SK-N-SH treated with all-trans-retinoic acid at 6 μM for 48 hours (cell line): ENCODE results near the gene SNX32.

Experiments
- ATAC-seq: fragments of 200-7000 bp; cut with Tn5 transposase; 3 replicates; pipeline ENCODE4 v1.9.1; 2020; ENCODE audit warnings: mild to moderate bottlenecking, moderate library complexity
- BACH2 ChIP-seq: fragments of 250-450 bp; sonication (Bioruptor Pico); IDR thresholded peaks from 2 replicates; pipeline ENCODE4 v1.9.0; 2021; ENCODE audit warnings: mild to moderate bottlenecking, borderline replicate concordance
- CREB5 ChIP-seq: fragments of 250-450 bp; sonication (Bioruptor Pico); IDR thresholded peaks from 2 replicates; pipeline ENCODE4 v1.5.1; 2020; ENCODE audit warnings: low read depth, mild to moderate bottlenecking, moderate library complexity
- CSRNP3 ChIP-seq: fragments of 250-450 bp; sonication (Bioruptor Pico); IDR thresholded peaks from 2 replicates; pipeline ENCODE4 v1.5.1; 2021; ENCODE audit warnings: mild to moderate bottlenecking, moderate library complexity
- ESRRG ChIP-seq: fragments of 250-450 bp; sonication (Bioruptor Pico); IDR thresholded peaks from 2 replicates; pipeline ENCODE4 v1.6.1; 2021; ENCODE audit warnings: mild to moderate bottlenecking
- GLIS3 ChIP-seq: fragments of 250-450 bp; sonication (Bioruptor Pico); IDR thresholded peaks from 2 replicates; pipeline ENCODE4 v1.5.0; 2020; ENCODE audit warnings: mild to moderate bottlenecking, moderate library complexity
- ISL1 ChIP-seq: fragments of 250-450 bp; sonication (Bioruptor Pico); IDR thresholded peaks from 2 replicates; pipeline ENCODE4 v2.1.2; 2022; ENCODE audit warnings: mild to moderate bottlenecking, moderate library complexity
- OSR1 ChIP-seq: fragments of 250-450 bp; sonication (Bioruptor Pico); IDR thresholded peaks from 2 replicates; pipeline ENCODE4 v1.8.0; 2022; ENCODE audit warnings: moderate library complexity, mild to moderate bottlenecking, inconsistent platforms
- PATZ1 ChIP-seq: fragments of 250-450 bp; sonication (Bioruptor Pico); IDR thresholded peaks from 2 replicates; pipeline ENCODE4 v1.8.0; 2020; ENCODE audit warnings: mild to moderate bottlenecking, moderate library complexity, borderline replicate concordance
- POU6F1 ChIP-seq: fragments of 250-450 bp; sonication (Bioruptor Pico); IDR thresholded peaks from 2 replicates; pipeline ENCODE4 v1.8.0; 2021; ENCODE audit warnings: low read depth, mild to moderate bottlenecking, moderate library complexity, borderline replicate concordance
- PPARA ChIP-seq: fragments of 250-450 bp; sonication (Bioruptor Pico); IDR thresholded peaks from 2 replicates; pipeline ENCODE4 v1.5.0; 2020; ENCODE audit warnings: mild to moderate bottlenecking, borderline replicate concordance
- TCF4 ChIP-seq: fragments of 250-450 bp; sonication (Bioruptor Pico); IDR thresholded peaks from 2 replicates; pipeline ENCODE4 v1.8.0; 2021; ENCODE audit warnings: mild to moderate bottlenecking, moderate library complexity, borderline replicate concordance
- TSHZ2 ChIP-seq: fragments of 250-450 bp; sonication (Bioruptor Pico); IDR thresholded peaks from 2 replicates; pipeline ENCODE4 v1.5.0; 2020; ENCODE audit warnings: mild to moderate bottlenecking, moderate library complexity
- ZC3H10 ChIP-seq: fragments of 250-450 bp; sonication (Bioruptor Pico); IDR thresholded peaks from 2 replicates; pipeline ENCODE4 v1.5.1; 2021; ENCODE audit warnings: mild to moderate bottlenecking, moderate library complexity
- ZFP3 ChIP-seq: fragments of 250-450 bp; sonication (Bioruptor Pico); IDR thresholded peaks from 2 replicates; pipeline ENCODE4 v1.5.0; 2020; ENCODE audit warnings: mild to moderate bottlenecking, moderate library complexity
- ZFP30 ChIP-seq: fragments of 450-650 bp; formaldehyde crosslinking; IDR thresholded peaks from 2 replicates; pipeline ENCODE4 v1.5.0; 2022; ENCODE audit warnings: mild to moderate bottlenecking, moderate library complexity
- ZNF70 ChIP-seq: fragments of 450-650 bp; formaldehyde crosslinking; IDR thresholded peaks from 2 replicates; pipeline ENCODE4 v1.5.0; 2020; ENCODE audit warnings: mild to moderate bottlenecking, moderate library complexity
- ZNF8 ChIP-seq: fragments of 450-650 bp; formaldehyde crosslinking; IDR thresholded peaks from 2 replicates; pipeline ENCODE4 v1.5.0; 2020; ENCODE audit warnings: mild to moderate bottlenecking, moderate library complexity

SNX32 gene

GRCh38 chr11:65857500-65857852 lies 23.7 kb downstream of the SNX32 start:
- no peak for ATAC-seq

More at GRCh38 chr11:65857500-65857852, 23.7 kb downstream of the SNX32 start:
- TF ChIP-seq TSHZ2 (CRISPR knock-in tag) (no peak), ZFP3 (CRISPR knock-in tag) (no peak), CSRNP3 (CRISPR knock-in tag) (no peak), ZFP30 (CRISPR knock-in tag) (no peak), ISL1 (CRISPR knock-in tag) (no peak), ZNF8 (CRISPR knock-in tag) (no peak), ESRRG (CRISPR knock-in tag) (no peak), TCF4 (CRISPR knock-in tag) (no peak), ZNF70 (no peak), ZC3H10 (CRISPR knock-in tag) (no peak), GLIS3 (no peak), OSR1 (CRISPR knock-in tag) (no peak), BACH2 (CRISPR knock-in tag) (no peak), PATZ1 (CRISPR knock-in tag) (no peak), POU6F1 (CRISPR knock-in tag) (no peak), PPARA (no peak), CREB5 (no peak)
